Fibroblast of villous mesenchyme (primary cell): ENCODE data around the gene PLPP7. TPM values are rescaled to one million over a fixed set of nuclear protein-coding genes. Genes with fewer than 3 reads are reported as not detected.

Experiments
- DNase-seq: peaks from one replicate; pipeline ENCODE4 v3.0.0-alpha.2; 2010; ENCODE audit warnings: low read depth
- H3K4me3 ChIP-seq: 2 replicates; pipeline ENCODE4 v1.5.1; 2011; ENCODE audit warnings: low read depth, mild to moderate bottlenecking, low read length
- total RNA-seq: library from RNA; depleted of rRNA; stranded (reverse); fragments of >200 nt; gene quantifications from 2 replicates; pipeline ENCODE4 v1.2.3, GENCODE V29; 2012
- TF ChIP-seq, protein P1 (sequence below): IDR thresholded peaks from 2 replicates; pipeline ENCODE4 v1.5.1; 2012; ENCODE audit warnings: low read depth, mild to moderate bottlenecking, low read length; ENCODE audit not compliant: insufficient read depth

The PLPP7 gene
- total RNA-seq, 1 donor = 8.2 TPM

GRCh38 chr9:131298816-131299215, 9.3 kb downstream of the PLPP7 start:
- no peak overlapping the region for H3K4me3 ChIP-seq
- TF ChIP-seq, protein P1, sequence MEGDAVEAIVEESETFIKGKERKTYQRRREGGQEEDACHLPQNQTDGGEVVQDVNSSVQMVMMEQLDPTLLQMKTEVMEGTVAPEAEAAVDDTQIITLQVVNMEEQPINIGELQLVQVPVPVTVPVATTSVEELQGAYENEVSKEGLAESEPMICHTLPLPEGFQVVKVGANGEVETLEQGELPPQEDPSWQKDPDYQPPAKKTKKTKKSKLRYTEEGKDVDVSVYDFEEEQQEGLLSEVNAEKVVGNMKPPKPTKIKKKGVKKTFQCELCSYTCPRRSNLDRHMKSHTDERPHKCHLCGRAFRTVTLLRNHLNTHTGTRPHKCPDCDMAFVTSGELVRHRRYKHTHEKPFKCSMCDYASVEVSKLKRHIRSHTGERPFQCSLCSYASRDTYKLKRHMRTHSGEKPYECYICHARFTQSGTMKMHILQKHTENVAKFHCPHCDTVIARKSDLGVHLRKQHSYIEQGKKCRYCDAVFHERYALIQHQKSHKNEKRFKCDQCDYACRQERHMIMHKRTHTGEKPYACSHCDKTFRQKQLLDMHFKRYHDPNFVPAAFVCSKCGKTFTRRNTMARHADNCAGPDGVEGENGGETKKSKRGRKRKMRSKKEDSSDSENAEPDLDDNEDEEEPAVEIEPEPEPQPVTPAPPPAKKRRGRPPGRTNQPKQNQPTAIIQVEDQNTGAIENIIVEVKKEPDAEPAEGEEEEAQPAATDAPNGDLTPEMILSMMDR = no peak
- DNase-seq = no peak

- DNase-seq = no peak
- TF ChIP-seq, protein P1 = no peak
- no peak overlapping the region for H3K4me3 ChIP-seq
These were observed 9.9 kb downstream of the PLPP7 start for GRCh38 chr9:131299346-131299960.

DNA sequence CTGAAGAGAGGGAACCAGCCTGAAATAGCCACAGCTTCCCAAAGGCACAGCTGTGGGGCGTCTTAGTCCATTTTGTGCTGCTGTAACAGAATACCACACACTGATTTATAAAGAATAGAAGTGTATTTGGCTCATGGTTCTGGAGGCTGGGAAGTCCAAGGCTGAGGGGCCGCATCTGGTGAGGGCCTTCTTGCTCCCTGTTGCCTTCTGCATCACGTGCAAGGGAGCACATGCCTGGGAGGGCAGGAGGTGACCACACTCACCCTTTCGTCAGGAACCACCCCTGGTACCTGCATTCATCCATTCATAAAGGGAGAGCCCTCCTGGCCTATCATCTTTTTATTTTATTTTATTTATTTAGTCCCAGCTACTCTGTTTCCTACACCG, 10.4 kb downstream of the PLPP7 start:
- TF ChIP-seq, protein P1 = no peak
- DNase-seq = no peak
- H3K4me3 ChIP-seq = no peak overlapping the region

GRCh38 chr9:131300444-131300843, 10.9 kb downstream of the PLPP7 start:
- TF ChIP-seq, protein P1 = no peak
- DNase-seq = no peak
- no peak overlapping the region for H3K4me3 ChIP-seq

GRCh38 chr9:131302244-131303075, 12.9 kb downstream of the PLPP7 start:
- TF ChIP-seq, protein P1 = no peak

DNA sequence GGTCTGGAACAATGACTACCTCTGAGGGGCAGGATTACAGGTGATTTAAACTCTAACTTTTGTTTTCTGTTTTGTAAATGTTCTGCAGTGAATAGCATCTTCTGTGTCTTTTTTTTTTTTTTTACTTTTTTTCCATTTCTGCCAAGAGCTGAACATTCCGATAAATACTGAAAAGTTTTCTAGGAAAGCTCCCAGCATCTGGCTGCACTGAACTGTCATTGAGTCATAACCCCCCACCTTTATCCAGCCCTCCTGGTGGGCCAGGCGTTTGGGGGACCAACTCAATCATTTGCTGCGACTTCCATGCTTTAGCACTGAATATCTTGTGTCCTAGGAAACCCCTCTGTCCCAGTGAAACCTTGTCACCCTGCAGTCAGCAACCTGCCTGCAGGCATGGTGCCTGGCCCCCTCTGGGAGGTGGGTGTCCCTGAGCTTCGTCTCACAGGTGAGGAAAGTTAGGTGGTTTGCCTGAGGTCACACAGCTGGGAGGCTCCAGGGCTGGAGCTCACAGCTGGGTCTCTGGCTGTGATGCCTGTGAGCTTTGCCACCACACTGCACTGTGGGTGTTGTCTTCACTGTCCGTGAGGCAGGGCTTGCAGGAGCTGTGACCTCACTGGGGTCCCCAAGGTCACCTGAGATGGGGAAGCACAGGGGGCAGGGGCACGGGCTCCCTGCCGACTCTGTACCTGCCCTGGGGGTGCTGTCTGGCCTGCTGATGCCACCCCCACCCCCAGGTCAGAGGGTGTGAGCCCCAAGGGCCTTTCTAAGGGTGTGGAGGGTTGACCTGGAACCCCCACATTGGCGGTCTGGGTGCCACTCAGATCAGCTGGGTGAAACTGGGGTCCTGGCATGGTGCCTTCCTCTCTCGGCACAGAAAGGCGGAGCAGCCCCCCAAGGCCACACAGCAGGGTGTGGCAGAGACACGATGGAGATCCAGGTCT, 14.1 kb downstream of the PLPP7 start:
- TF ChIP-seq, protein P1 = no peak
- DNase-seq = no peak
- H3K4me3 ChIP-seq = no peak overlapping the region

More at GRCh38 chr9:131302244-131303075, 12.9 kb downstream of the PLPP7 start:
- DNase-seq = no peak
- H3K4me3 ChIP-seq = no peak overlapping the region
